ENCODE measurements around the gene DDX19B. TPM values are rescaled to one million over a fixed set of nuclear protein-coding genes. Genes with fewer than 3 reads are reported as not detected.

DDX19B gene
- total and polyA plus RNA-seq, 2 donors (not counting 3 experiments of a cell fraction or from before 2014, with no cell fraction given) = 28.1 to 34.3 TPM

DNA sequence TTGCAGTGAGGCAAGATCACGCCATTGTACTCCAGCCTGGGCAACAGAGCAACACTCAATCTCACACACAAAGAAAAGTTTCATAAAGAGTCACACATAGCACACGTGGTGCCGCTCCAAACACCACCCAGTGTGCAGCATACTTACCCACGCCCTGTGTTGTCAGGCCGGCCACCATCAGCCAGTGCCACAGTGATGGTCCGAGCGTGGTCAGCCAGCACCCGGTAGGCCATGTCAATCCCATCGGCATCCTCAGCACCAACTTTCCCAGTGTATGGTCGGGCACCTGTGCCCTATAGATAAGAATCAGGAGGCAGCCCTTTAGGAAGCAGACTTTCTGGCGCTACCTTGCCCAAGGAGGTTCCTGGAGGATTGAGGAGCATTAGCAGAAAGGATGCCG lies 29.5 kb upstream of the DDX19B start:
- Histone ChIP-seq H3K27me3 (ENCODE audit: control insufficient read depth in 2 of 2, insufficient read depth in 2 of 2, low read length in 2 of 2) (no peaks in the 10 kb centered on the region), H3K4me3 (replicated peaks in 1 of 3; ENCODE audit: insufficient read depth in 1 of 3, low read depth in 1 of 3, low read length in 3 of 3) (no peak overlapping the region), H3K4me1 (ENCODE audit: control insufficient read depth, extremely low read depth, insufficient read depth, low read length) (no peaks in the 10 kb centered on the region), H3K27ac (ENCODE audit: insufficient read depth, low read depth, low read length) (no peak overlapping the region), H2AFZ (ENCODE audit: low read depth, low read length) (no peak overlapping the region), H3K9me3 (replicated peaks; ENCODE audit: control insufficient read depth, insufficient read depth, low read length) (no peaks in the 10 kb centered on the region), H3K79me2 (ENCODE audit: control insufficient read depth, insufficient read depth, low read length) (no peaks in the 10 kb centered on the region), H3K4me2 (ENCODE audit: insufficient read depth, low read length) (no peak overlapping the region), H4K20me1 (replicated peaks; ENCODE audit: control insufficient read depth, extremely low read depth, insufficient read depth, low read length) (no peaks in the 10 kb centered on the region), H3K9ac (replicated peaks; ENCODE audit: extremely low read depth, insufficient read depth, low read length) (no peak overlapping the region), H3K36me3 (ENCODE audit: control insufficient read depth in 2 of 2, extremely low read depth in 1 of 2, insufficient read depth in 2 of 2, low read length in 2 of 2) (peaks cover 26 to 39% of the 10 kb centered on the region in 2 experiments), H3K9me1 (replicated peaks; ENCODE audit: control insufficient read depth, extremely low read depth, insufficient read depth, low read length) (no peaks in the 10 kb centered on the region)
- ChIA-PET POLR2A (no interaction called here), CTCF (no interaction called here)
- no TSS peak for BruUV-seq (replicated peaks)
- TF ChIP-seq MYC (IDR thresholded peaks at IDR 0.05; ENCODE audit: low read depth, low read length) (no peak), FOS (IDR thresholded peaks at IDR 0.05; ENCODE audit: borderline replicate concordance, insufficient read depth, low read length) (no peak), POLR2A (IDR thresholded peaks at IDR 0.05; ENCODE audit: low read depth, low read length) (no peak), POLR2AphosphoS5 (IDR thresholded peaks at IDR 0.05; ENCODE audit: insufficient read depth, low read depth, low read length) (no peak), EZH2 (IDR thresholded peaks at IDR 0.05; ENCODE audit: borderline replicate concordance, low read depth, low read length, severe bottlenecking) (no peak), JUN (IDR thresholded peaks at IDR 0.05; ENCODE audit: borderline replicate concordance, insufficient read depth, insufficient read length, low read depth) (no peak), GATA2 (IDR thresholded peaks at IDR 0.05; ENCODE audit: insufficient read depth, insufficient read length, low read depth, low read length) (no peak)
- TF ChIP-seq, protein P1, sequence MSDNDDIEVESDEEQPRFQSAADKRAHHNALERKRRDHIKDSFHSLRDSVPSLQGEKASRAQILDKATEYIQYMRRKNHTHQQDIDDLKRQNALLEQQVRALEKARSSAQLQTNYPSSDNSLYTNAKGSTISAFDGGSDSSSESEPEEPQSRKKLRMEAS (IDR thresholded peaks at IDR 0.05; ENCODE audit: insufficient read depth, insufficient read length) = no peak
- TF ChIP-seq, protein P2, sequence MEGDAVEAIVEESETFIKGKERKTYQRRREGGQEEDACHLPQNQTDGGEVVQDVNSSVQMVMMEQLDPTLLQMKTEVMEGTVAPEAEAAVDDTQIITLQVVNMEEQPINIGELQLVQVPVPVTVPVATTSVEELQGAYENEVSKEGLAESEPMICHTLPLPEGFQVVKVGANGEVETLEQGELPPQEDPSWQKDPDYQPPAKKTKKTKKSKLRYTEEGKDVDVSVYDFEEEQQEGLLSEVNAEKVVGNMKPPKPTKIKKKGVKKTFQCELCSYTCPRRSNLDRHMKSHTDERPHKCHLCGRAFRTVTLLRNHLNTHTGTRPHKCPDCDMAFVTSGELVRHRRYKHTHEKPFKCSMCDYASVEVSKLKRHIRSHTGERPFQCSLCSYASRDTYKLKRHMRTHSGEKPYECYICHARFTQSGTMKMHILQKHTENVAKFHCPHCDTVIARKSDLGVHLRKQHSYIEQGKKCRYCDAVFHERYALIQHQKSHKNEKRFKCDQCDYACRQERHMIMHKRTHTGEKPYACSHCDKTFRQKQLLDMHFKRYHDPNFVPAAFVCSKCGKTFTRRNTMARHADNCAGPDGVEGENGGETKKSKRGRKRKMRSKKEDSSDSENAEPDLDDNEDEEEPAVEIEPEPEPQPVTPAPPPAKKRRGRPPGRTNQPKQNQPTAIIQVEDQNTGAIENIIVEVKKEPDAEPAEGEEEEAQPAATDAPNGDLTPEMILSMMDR (IDR thresholded peaks at IDR 0.05; ENCODE audit: extremely low read depth in 1 of 2, insufficient read depth in 1 of 2, low read depth in 1 of 2, low read length in 2 of 2) = no peak
- dilution Hi-C loops (cut with MboI; ENCODE audit: extremely low pct_ligation_motif_present, low sequenced_read_pairs) (no loop called here), intact Hi-C loops (cut with micrococcal nuclease) (no loop called here)
- no peak for FAIRE-seq
- no peak for DNase-seq (ENCODE audit: low read depth, low spot score)

All from endothelial cell of umbilical vein (primary cell).